NT2/D1 (cell line): ENCODE measurements around the gene MAD2L2.

Experiments
- SUZ12 ChIP-seq: IDR thresholded peaks from 2 replicates; pipeline ENCODE4 v1.6.1; 2011; ENCODE audit not compliant: insufficient read length, insufficient read depth; ENCODE audit errors: extremely low read depth
- YY1 ChIP-seq: IDR thresholded peaks from 2 replicates; pipeline ENCODE4 v1.6.1; 2011; ENCODE audit not compliant: insufficient read length, insufficient read depth

- TF ChIP-seq YY1 (no peak), SUZ12 (no peak)
Observed at GRCh38 chr1:11629184-11630016, 51.5 kb downstream of the MAD2L2 start.
